WERI-Rb-1 (cell line): ENCODE results near the gene WDR19.
"Not testable (repeated sequence)": the region's sequence is repeated elsewhere in the genome, so short reads cannot be mapped to it uniquely, and the experiment has no call there.

Experiments
- DNase-seq: peaks from one replicate; pipeline ENCODE4 v3.0.0-alpha.2; 2020
- H3K27ac ChIP-seq: fragments of 250-450 bp; sonication (Bioruptor Pico); 2 replicates; pipeline ENCODE4 v1.5.1; 2020; ENCODE audit warnings: mild to moderate bottlenecking, moderate library complexity
- H3K27me3 ChIP-seq: fragments of 250-450 bp; sonication (Bioruptor Pico); 2 replicates; pipeline ENCODE4 v1.5.1; 2021; ENCODE audit warnings: mild to moderate bottlenecking, low read depth, moderate library complexity; ENCODE audit not compliant: insufficient read depth, severe bottlenecking
- H3K36me3 ChIP-seq: fragments of 250-450 bp; sonication (Bioruptor Pico); 2 replicates; pipeline ENCODE4 v1.5.1; 2020; ENCODE audit warnings: mild to moderate bottlenecking, moderate library complexity
- H3K4me3 ChIP-seq: 2 replicates; pipeline ENCODE4 v1.5.1; 2011; ENCODE audit warnings: low read depth, mild to moderate bottlenecking, control low read depth, low read length
- H3K9me3 ChIP-seq: fragments of 250-450 bp; sonication (Bioruptor Pico); 2 replicates; pipeline ENCODE4 v1.5.1; 2021; ENCODE audit warnings: mild to moderate bottlenecking, moderate library complexity; ENCODE audit not compliant: severe bottlenecking
- TF ChIP-seq, protein P1 (sequence below): IDR thresholded peaks from 2 replicates; pipeline ENCODE4 v1.5.1; 2011; ENCODE audit warnings: low read depth, mild to moderate bottlenecking, control low read depth, inconsistent platforms, low read length

WDR19 gene

DNA sequence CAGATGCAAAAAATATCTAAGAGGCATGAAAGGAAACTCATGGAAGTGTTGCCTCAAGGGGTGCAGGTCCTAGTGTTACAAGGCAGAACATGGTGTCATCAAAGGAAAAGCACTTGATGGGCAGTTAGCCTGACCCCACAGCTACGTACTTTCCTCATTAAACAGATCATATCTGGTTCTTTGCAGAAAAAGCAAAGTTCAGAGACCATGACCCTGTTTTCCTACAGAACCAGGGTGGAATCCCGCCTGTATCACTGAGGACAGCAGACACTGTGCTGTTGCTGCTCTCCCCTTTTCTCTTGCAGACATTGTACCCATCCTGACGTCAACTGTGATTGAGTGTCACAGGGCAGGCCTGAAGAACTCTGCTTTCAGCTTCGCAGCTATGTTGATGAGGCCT lies 92.2 kb downstream of the WDR19 start:
- Histone ChIP-seq H3K27ac (no peak overlapping the region), H3K27me3 (no peaks in the 10 kb centered on the region), H3K36me3 (peaks cover 48% of the 10 kb centered on the region), H3K9me3 (no peaks in the 10 kb centered on the region), H3K4me3 (no peak overlapping the region)
- TF ChIP-seq, protein P1, sequence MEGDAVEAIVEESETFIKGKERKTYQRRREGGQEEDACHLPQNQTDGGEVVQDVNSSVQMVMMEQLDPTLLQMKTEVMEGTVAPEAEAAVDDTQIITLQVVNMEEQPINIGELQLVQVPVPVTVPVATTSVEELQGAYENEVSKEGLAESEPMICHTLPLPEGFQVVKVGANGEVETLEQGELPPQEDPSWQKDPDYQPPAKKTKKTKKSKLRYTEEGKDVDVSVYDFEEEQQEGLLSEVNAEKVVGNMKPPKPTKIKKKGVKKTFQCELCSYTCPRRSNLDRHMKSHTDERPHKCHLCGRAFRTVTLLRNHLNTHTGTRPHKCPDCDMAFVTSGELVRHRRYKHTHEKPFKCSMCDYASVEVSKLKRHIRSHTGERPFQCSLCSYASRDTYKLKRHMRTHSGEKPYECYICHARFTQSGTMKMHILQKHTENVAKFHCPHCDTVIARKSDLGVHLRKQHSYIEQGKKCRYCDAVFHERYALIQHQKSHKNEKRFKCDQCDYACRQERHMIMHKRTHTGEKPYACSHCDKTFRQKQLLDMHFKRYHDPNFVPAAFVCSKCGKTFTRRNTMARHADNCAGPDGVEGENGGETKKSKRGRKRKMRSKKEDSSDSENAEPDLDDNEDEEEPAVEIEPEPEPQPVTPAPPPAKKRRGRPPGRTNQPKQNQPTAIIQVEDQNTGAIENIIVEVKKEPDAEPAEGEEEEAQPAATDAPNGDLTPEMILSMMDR, result no peak
- DNase-seq, result no peak

DNA sequence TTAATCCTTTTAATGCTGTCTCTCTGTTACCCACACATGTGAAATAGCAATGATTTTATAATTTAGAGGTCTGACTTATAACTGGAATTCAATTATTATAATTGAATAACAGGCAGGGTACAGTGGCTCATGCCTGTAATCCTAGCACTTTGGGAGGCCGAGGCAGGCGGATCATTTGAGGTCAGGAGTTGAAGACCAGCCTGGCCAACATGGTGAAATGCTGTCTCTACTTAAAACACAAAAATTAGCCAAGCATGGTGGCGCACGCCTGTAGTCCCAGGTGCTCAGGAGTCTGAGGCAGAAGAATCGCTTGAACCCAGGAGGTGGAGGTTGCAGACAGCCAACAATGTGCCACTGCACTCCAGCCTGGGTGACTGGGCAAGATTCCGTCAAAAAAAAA lies 95.3 kb downstream of the WDR19 start:
- peaks cover 49% of the 10 kb centered on the region for H3K36me3 ChIP-seq
- not testable (repeated sequence) for H3K4me3 ChIP-seq, DNase-seq, H3K27me3 ChIP-seq, H3K9me3 ChIP-seq, H3K27ac ChIP-seq

DNA sequence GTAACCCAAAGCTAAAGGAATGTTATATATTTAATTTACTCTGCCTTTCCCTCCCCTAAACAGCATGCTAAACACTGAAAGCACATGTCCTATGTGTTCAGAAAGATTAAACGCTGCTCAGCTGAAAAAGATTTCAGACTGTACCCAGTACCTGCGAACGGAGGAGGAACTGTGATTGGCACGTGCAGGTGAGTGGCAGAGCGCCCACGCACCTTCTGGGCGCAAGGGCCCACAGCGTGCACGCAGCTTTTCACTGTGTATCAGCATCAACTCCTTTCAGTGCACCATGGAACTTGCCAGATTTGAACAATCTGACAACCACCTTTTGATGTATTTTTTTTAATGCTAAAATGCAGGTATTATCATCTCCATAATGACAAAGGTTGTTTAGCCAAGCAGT lies 96.1 kb downstream of the WDR19 start:
- Histone ChIP-seq H3K27ac (no peak overlapping the region), H3K27me3 (no peaks in the 10 kb centered on the region), H3K4me3 (no peak overlapping the region), H3K36me3 (peaks cover 40% of the 10 kb centered on the region), H3K9me3 (no peaks in the 10 kb centered on the region)
- DNase-seq, result no peak
- TF ChIP-seq, protein P1, result no peak

DNA sequence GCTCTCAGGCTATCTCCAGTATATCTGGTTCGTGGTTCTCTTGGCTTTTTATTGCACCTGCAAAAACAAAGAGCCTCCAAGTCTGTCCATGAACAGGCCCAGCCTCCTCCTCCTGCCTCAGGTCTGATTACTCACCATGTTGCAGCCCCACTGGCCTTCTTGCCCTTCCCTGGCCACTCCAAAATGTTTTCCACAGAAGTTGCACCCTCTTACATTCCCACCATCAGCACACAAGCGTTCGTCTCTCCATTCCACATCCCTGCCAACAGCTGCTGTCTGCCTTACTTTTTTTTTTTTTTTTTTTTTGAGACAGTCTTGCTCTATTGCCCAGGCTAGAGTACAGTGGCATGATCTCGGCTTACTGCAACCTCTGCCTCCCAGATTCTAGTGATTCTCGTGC lies 97.1 kb downstream of the WDR19 start:
- Histone ChIP-seq H3K27ac (no peak overlapping the region), H3K36me3 (peaks cover 36% of the 10 kb centered on the region), H3K9me3 (no peaks in the 10 kb centered on the region), H3K27me3 (no peaks in the 10 kb centered on the region), H3K4me3 (no peak overlapping the region)
- TF ChIP-seq, protein P1, result no peak
- DNase-seq, result no peak

DNA sequence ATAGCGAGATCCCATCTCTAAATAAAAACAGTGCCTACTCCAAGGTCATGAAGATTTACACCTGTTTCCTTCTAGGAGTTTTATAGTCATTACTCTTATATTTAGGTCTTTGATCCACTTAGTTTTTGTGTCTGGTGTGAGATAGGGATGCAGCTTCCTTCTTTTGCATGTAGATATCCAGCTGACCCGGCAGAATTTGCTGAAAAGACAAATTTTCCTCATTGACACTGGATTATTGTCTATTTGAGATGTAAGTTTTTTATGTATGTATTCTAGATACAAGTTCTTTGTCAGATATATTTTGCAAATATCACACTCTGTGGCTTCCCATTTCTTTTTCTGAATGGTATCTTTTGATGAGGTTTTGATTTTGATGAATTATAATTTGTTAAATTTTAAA lies 98.4 kb downstream of the WDR19 start:
- Histone ChIP-seq H3K36me3 (peaks cover 37% of the 10 kb centered on the region), H3K4me3 (no peak overlapping the region), H3K9me3 (no peaks in the 10 kb centered on the region), H3K27ac (no peak overlapping the region), H3K27me3 (no peaks in the 10 kb centered on the region)
- TF ChIP-seq, protein P1, result no peak
- DNase-seq, result no peak

DNA sequence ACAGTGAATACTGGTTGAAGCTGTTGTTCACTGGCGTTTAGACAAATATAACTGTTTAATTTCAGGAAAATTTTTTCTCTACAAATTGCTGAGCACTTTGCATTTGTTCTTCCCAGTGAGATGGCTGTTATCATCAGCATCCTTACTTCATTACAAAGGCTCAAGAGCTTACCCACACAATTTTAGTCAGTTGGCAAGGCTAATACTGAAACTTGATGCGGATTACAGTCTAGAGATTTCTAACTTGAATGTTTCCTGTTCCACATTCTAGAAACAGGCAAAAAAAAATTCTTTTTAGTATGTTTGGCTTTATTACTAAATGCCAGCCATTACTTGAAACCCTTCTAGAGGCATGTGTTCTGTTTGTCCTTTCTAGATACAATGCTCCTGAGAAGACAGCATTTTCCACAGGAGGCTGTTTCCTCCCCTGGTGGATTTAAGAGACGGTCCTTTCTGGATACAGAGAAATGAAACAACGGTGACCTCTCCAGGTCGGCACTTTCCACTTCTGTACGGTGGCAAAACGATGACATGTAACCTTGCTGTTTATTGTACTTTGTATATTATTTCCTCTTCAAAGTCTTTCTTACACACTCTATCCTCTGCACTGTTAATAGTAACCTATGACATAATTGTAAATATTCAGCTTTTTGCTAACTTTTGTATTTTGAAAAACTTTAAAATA lies 102.9 kb downstream of the WDR19 start:
- H3K36me3 ChIP-seq, result peaks cover 59% of the 10 kb centered on the region
- TF ChIP-seq, protein P1, result no peak
- H3K27ac ChIP-seq, result no peak overlapping the region
- H3K27me3 ChIP-seq, result no peaks in the 10 kb centered on the region
- no peak for DNase-seq
- no peaks in the 10 kb centered on the region for H3K9me3 ChIP-seq
- H3K4me3 ChIP-seq, result no peak overlapping the region
